ENCODE measurements around the gene TNFRSF4. TPM values are rescaled to one million over a fixed set of nuclear protein-coding genes. Genes with fewer than 3 reads are reported as not detected.
A peak's percentile ranks its signal among the peaks of the same experiment; 100 is the strongest.

Gene TNFRSF4
- total and polyA plus RNA-seq, 4 donors: 0.20 to 1.5 (median 1.1) TPM

DNA sequence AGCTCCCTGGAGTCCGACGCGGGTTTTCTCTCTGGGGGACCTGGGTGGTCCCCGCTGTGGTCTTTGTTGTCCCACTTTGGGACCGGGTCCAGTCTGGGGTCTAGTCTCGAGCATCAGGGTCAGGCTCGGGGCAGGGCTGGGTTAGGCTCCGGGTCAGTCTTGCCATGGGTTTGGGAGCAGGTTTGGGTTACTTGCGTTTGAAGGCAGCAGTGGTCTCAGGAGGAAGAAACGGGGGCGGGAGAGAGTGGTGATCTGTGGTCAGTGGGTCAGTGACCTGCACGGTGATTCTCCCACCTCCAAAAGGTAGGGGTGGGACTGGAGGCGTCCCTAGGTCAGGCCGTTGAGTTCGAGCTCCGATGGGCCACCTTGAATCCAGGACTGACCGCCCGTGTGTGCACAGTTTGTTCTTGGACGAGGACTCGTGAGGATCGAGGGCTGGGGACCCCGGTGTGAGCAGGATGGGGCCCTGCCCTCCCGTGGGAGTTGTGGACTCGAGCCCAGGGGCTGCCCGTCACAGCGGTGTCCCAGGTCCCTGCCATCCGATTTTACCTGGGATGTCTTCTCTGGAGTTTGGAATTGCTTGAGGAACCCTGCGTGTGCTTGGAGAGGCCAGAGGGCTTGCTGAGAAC, 20.3 kb upstream of the TNFRSF4 start:
- peaks cover 57% of the 10 kb centered on the region for H3K4me1 ChIP-seq (ENCODE audit: control insufficient read depth, insufficient read depth, low read length)
- H3K27me3 ChIP-seq (ENCODE audit: control insufficient read depth, insufficient read depth, low read length): peaks cover 14% of the 10 kb centered on the region
- no peak overlapping the region for H3K27ac ChIP-seq (ENCODE audit: low read depth, low read length)
- no peak for DNase-seq (ENCODE audit: low read depth in 4 of 6, low spot score in 6 of 6)
- H3K9me3 ChIP-seq (ENCODE audit: control insufficient read depth, insufficient read depth, low read length): no peaks in the 10 kb centered on the region
- WGBS (ENCODE audit: insufficient coverage): 92% methylated on average over 28 of the region's 28 CpGs
- H3K36me3 ChIP-seq (ENCODE audit: control insufficient read depth, insufficient read depth, low read length): peaks cover 50% of the 10 kb centered on the region
- H3K4me3 ChIP-seq (ENCODE audit: low read depth, low read length): no peak overlapping the region

DNA sequence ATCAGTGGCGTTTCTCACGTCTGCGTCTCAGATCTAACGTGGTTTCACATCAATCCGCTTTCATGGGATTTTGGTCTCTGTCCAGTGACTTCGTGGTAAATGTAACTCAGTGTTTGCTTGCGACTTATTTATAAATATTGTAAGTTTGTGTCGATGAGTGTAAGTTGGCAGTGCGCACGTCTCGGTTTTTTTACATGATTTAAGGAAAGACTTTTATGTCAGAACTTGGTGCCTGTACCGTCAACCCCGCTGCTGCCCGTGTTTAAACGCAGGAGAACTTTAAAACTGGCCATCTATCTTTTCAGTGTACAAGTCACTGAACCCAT, 19.6 kb upstream of the TNFRSF4 start:
- no peaks in the 10 kb centered on the region for H3K9me3 ChIP-seq (ENCODE audit: control insufficient read depth, insufficient read depth, low read length)
- WGBS (ENCODE audit: insufficient coverage): 76% methylated on average over 4 of the region's 15 CpGs
- peaks cover 53% of the 10 kb centered on the region for H3K4me1 ChIP-seq (ENCODE audit: control insufficient read depth, insufficient read depth, low read length)
- H3K27me3 ChIP-seq (ENCODE audit: control insufficient read depth, insufficient read depth, low read length): peaks cover 8% of the 10 kb centered on the region
- H3K36me3 ChIP-seq (ENCODE audit: control insufficient read depth, insufficient read depth, low read length): peaks cover 57% of the 10 kb centered on the region
- no peak overlapping the region for H3K27ac ChIP-seq (ENCODE audit: low read depth, low read length)
- H3K4me3 ChIP-seq (ENCODE audit: low read depth, low read length): no peak overlapping the region
- DNase-seq (ENCODE audit: low read depth in 4 of 6, low spot score in 6 of 6): no peak

DNA sequence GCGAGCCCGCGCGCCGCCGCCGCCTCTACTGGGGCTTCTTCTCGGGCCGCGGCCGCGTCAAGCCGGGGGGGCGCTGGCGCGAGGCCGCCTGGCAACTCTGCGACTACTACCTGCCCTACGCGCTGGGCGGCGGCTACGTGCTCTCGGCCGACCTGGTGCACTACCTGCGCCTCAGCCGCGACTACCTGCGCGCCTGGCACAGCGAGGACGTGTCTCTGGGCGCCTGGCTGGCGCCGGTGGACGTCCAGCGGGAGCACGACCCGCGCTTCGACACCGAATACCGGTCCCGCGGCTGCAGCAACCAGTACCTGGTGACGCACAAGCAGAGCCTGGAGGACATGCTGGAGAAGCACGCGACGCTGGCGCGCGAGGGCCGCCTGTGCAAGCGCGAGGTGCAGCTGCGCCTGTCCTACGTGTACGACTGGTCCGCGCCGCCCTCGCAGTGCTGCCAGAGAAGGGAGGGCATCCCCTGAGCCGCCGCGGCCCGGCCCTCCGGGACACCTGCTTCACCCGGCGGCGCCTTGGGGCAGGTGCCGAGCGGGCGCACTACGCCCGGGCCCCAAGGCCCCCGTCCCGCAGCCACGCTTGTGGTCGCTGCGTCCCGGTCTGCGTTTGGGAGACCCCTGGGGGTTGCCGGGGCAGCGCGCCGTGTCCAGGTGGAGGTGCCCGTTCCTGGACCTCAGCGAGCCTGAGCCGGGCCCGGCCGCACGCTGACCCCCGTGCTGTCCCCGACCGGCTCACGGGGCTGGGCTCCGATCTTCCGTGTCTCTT, 19.0 kb upstream of the TNFRSF4 start:
- no peak overlapping the region for H3K27ac ChIP-seq (ENCODE audit: low read depth, low read length)
- H3K9me3 ChIP-seq (ENCODE audit: control insufficient read depth, insufficient read depth, low read length): no peaks in the 10 kb centered on the region
- DNase-seq (ENCODE audit: low read depth in 4 of 6, low spot score in 6 of 6): no peak
- H3K36me3 ChIP-seq (ENCODE audit: control insufficient read depth, insufficient read depth, low read length): peaks cover 63% of the 10 kb centered on the region
- WGBS (ENCODE audit: insufficient coverage): 73% methylated on average over 98 of the region's 98 CpGs
- H3K4me1 ChIP-seq (ENCODE audit: control insufficient read depth, insufficient read depth, low read length): peaks cover 47% of the 10 kb centered on the region
- no peak overlapping the region for H3K4me3 ChIP-seq (ENCODE audit: low read depth, low read length)
- H3K27me3 ChIP-seq (ENCODE audit: control insufficient read depth, insufficient read depth, low read length): peaks cover 2% of the 10 kb centered on the region

DNA sequence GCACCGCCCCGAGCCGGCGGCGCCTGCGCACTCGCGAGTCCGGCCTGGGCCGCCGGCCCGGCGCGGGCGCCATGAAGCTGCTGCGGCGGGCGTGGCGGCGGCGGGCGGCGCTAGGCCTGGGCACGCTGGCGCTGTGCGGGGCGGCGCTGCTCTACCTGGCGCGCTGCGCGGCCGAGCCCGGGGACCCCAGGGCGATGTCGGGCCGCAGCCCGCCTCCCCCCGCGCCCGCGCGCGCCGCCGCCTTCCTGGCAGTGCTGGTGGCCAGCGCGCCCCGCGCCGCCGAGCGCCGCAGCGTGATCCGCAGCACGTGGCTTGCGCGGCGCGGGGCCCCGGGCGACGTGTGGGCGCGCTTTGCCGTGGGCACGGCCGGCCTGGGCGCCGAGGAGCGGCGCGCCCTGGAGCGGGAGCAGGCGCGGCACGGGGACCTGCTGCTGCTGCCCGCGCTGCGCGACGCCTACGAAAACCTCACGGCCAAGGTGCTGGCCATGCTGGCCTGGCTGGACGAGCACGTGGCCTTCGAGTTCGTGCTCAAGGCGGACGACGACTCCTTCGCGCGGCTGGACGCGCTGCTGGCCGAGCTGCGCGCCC, 18.3 kb upstream of the TNFRSF4 start, which contains the start of gene B3GALT6:
B3GALT6 (plus strand) TSS at position 30 of the 588 bp plus-strand sequence; CDS start at position 72, 42 bp downstream.
- no peaks in the 10 kb centered on the region for H3K27me3 ChIP-seq (ENCODE audit: control insufficient read depth, insufficient read depth, low read length)
- no peaks in the 10 kb centered on the region for H3K9me3 ChIP-seq (ENCODE audit: control insufficient read depth, insufficient read depth, low read length)
- peaks cover 41% of the 10 kb centered on the region for H3K4me1 ChIP-seq (ENCODE audit: control insufficient read depth, insufficient read depth, low read length)
- H3K27ac ChIP-seq (ENCODE audit: low read depth, low read length): peak within 1 kb of the TSS; percentile 61
- H3K36me3 ChIP-seq (ENCODE audit: control insufficient read depth, insufficient read depth, low read length): peaks cover 70% of the 10 kb centered on the region
- DNase-seq (ENCODE audit: low read depth in 4 of 6, low spot score in 6 of 6): no peak
- 4% methylated on average over 100 of the region's 100 CpGs for WGBS (ENCODE audit: insufficient coverage)
- H3K4me3 ChIP-seq (ENCODE audit: low read depth, low read length): peak within 1 kb of the TSS; percentile 68

DNA sequence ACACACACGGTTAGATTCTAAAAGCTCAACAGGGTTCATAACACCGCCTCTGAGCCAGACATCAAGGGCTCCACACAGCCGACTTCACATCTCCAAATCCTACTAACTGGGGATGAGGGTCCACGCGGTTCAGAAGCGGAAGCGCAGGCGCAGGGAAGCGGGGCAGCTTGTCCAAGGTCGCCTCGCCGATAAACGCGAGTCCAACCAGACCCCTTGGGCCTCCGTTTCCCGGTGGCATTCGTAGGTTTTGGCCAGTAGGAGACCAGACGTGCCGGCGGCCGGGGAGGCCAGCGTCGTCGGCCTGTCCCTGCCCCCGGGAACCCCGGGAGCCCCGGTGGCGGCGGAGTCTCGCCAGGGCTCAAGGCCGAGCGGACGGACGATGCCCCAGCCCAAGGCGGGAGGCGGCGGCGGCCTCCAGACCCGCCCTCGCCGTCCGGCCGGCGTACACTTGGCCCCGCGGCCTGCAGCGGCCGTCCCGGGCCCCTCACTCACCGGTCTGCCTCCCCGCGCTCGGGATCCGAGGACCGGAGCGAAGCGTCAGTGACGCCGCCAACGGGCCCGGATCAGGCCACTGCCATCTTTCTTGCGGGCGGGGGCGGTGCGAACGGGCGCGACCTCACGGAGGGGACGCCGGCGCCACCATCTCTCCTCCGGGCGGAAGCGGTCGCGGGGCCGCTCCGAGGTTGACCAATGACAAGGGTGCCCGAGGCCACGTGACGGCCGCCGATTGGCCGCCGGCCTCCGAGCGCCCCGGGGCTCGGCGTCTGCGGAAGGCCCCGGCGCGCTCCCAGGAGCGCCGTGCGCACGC, 17.7 kb upstream of the TNFRSF4 start, which contains the start of gene SDF4:
SDF4 (minus strand) TSS at position 602 of the 808 bp plus-strand sequence. CDS start 3,229 bp downstream, outside the sequence.
- Histone ChIP-seq H3K4me3 (ENCODE audit: low read depth, low read length) (peak within 1 kb of the TSS; percentile 68), H3K27me3 (ENCODE audit: control insufficient read depth, insufficient read depth, low read length) (no peaks in the 10 kb centered on the region), H3K27ac (ENCODE audit: low read depth, low read length) (peak within 1 kb of the TSS; percentile 61), H3K36me3 (ENCODE audit: control insufficient read depth, insufficient read depth, low read length) (peaks cover 73% of the 10 kb centered on the region), H3K4me1 (ENCODE audit: control insufficient read depth, insufficient read depth, low read length) (peaks cover 35% of the 10 kb centered on the region), H3K9me3 (ENCODE audit: control insufficient read depth, insufficient read depth, low read length) (no peaks in the 10 kb centered on the region)
- DNase-seq (ENCODE audit: low read depth in 4 of 6, low spot score in 6 of 6): peak; percentile 84 to 99 (median 94)
- under 1% methylated on average over 99 of the region's 99 CpGs for WGBS (ENCODE audit: insufficient coverage)

DNA sequence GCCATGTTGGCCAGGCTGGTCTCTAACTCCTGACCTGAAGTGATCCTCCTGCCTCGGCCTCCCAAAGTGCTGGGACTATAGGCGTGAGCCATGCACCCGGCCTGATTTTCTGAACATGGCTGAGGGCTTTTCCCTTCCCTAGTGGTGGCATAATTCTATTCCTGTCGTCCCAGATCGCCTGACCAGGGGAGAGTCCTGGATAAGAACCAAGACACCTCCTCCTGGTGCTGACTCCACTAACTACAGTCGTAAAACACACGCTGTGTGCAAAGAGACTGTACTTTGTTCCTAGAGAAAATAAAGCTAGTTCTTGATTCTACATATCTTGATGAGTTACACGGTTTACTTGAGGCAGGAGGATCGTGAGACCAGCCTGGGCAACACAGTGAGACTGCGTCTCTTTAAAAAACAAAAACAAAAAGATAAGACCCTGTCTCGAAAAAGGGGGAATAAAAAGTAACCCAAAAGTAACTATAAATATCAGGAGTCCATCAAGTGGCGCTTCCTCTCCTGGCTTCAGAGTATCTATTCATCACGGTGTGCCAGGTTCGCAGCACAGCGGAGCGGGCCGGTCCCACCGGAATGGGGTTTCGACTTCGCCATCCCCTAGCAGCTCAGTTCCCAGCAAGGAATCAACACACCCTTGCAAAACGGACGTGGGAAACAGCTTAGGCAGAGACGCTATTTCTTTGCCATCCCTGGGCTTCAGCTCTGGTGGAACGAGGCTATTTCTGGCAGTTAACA, 16.9 kb upstream of the TNFRSF4 start:
- no peak for DNase-seq (ENCODE audit: low read depth in 4 of 6, low spot score in 6 of 6)
- 19% methylated on average over 16 of the region's 24 CpGs for WGBS (ENCODE audit: insufficient coverage)
- H3K36me3 ChIP-seq (ENCODE audit: control insufficient read depth, insufficient read depth, low read length): peaks cover 73% of the 10 kb centered on the region
- peak overlapping the region; percentile 68 for H3K4me3 ChIP-seq (ENCODE audit: low read depth, low read length)
- no peaks in the 10 kb centered on the region for H3K27me3 ChIP-seq (ENCODE audit: control insufficient read depth, insufficient read depth, low read length)
- H3K4me1 ChIP-seq (ENCODE audit: control insufficient read depth, insufficient read depth, low read length): peaks cover 35% of the 10 kb centered on the region
- peak overlapping the region; percentile 61 for H3K27ac ChIP-seq (ENCODE audit: low read depth, low read length)
- H3K9me3 ChIP-seq (ENCODE audit: control insufficient read depth, insufficient read depth, low read length): no peaks in the 10 kb centered on the region

DNA sequence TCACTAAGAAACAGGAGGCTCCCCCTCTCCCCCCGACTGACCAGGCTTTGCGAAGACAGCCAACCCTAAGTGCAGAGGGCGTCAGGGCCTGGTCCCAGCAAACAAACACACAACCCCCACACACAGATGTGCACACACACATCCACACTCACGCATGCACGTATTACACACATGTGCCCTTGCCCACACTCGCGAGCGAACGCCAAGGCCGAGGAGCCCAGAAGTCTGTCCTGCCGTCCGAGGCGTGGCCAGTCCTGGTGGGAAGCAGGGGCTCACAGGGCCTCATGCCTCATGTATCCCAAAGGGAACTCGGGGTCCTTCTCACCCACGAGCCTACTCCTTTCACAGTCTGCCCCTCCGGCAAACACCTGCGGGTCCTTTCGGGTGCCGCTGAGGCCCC, 15.8 kb upstream of the TNFRSF4 start:
- Histone ChIP-seq H3K4me1 (ENCODE audit: control insufficient read depth, insufficient read depth, low read length) (peaks cover 35% of the 10 kb centered on the region), H3K9me3 (ENCODE audit: control insufficient read depth, insufficient read depth, low read length) (no peaks in the 10 kb centered on the region), H3K4me3 (ENCODE audit: low read depth, low read length) (no peak overlapping the region), H3K36me3 (ENCODE audit: control insufficient read depth, insufficient read depth, low read length) (peaks cover 73% of the 10 kb centered on the region), H3K27ac (ENCODE audit: low read depth, low read length) (no peak overlapping the region), H3K27me3 (ENCODE audit: control insufficient read depth, insufficient read depth, low read length) (no peaks in the 10 kb centered on the region)
- WGBS (ENCODE audit: insufficient coverage): 89% methylated on average over 19 of the region's 19 CpGs
- DNase-seq (ENCODE audit: low read depth in 4 of 6, low spot score in 6 of 6): no peak

DNA sequence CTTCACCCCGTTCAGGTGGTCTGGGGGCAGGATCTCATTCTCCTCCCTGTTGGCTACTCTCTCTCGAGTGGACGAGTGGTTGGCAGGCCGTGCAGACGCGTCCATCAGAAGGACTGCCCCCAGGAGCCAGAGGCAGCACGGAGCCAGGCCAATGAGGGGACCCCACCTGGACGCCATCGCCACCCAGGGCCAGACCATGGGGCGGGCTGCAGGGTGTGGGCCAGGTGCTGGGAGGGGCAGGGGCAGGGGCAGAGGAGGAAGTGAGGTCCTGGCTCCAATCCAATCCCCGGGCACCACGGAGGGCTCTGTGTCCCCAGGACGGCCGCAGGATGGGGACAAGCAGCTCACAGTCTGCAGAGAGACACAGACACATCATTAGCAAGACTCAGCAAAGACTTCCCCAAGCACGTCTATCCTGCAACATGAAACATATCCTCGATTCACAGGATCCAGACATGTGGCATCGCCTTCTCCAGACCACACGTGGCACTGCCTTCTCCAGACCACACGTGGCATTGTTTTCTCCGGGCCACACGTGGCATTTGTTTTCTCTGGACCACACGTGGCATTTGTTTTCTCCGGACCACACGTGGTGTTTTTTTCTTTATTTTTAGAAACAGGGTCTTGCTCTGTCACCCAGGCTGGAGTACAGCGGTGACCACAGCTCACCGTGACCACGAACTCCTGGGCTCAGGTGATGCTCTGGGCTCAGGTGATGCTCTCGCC, 14.8 kb upstream of the TNFRSF4 start:
- H3K9me3 ChIP-seq (ENCODE audit: control insufficient read depth, insufficient read depth, low read length): no peaks in the 10 kb centered on the region
- H3K4me3 ChIP-seq (ENCODE audit: low read depth, low read length): no peak overlapping the region
- DNase-seq (ENCODE audit: low read depth in 4 of 6, low spot score in 6 of 6): no peak
- H3K27me3 ChIP-seq (ENCODE audit: control insufficient read depth, insufficient read depth, low read length): no peaks in the 10 kb centered on the region
- H3K36me3 ChIP-seq (ENCODE audit: control insufficient read depth, insufficient read depth, low read length): peaks cover 73% of the 10 kb centered on the region
- 93% methylated on average over 27 of the region's 28 CpGs for WGBS (ENCODE audit: insufficient coverage)
- no peak overlapping the region for H3K27ac ChIP-seq (ENCODE audit: low read depth, low read length)
- peaks cover 29% of the 10 kb centered on the region for H3K4me1 ChIP-seq (ENCODE audit: control insufficient read depth, insufficient read depth, low read length)
